T-helper 1 cell treated with Interleukin-12 subunit alpha and Interleukin-12 subunit beta and Interleukin-4 antibody, amounts not matched to agents 30 μg/mL and 1 μg/mL, for 36 hours (primary cell): Measurements from ENCODE around the gene SURF4.
"Not testable (repeated sequence)": the region's sequence is repeated elsewhere in the genome, so short reads cannot be mapped to it uniquely, and the experiment has no call there.

ENCODE experiments used
- H3K27ac Mint-ChIP-seq: one replicate; pipeline ENCODE4 v1.8.0; 2021; ENCODE audit warnings: mild to moderate bottlenecking, mixed read lengths
- H3K27me3 Mint-ChIP-seq: one replicate; pipeline ENCODE4 v1.8.0; 2021; ENCODE audit warnings: low read depth, mixed read lengths
- H3K36me3 Mint-ChIP-seq: one replicate; pipeline ENCODE4 v1.8.0; 2021; ENCODE audit warnings: low read depth, mixed read lengths
- H3K4me1 Mint-ChIP-seq: one replicate; pipeline ENCODE4 v1.8.0; 2021; ENCODE audit warnings: low read depth, mixed read lengths
- H3K4me3 Mint-ChIP-seq: one replicate; pipeline ENCODE4 v1.8.0; 2021; ENCODE audit warnings: mild to moderate bottlenecking, moderate library complexity, mixed read lengths
- H3K9me3 Mint-ChIP-seq: one replicate; pipeline ENCODE4 v1.8.0; 2021; ENCODE audit warnings: mixed read lengths

Gene SURF4

DNA sequence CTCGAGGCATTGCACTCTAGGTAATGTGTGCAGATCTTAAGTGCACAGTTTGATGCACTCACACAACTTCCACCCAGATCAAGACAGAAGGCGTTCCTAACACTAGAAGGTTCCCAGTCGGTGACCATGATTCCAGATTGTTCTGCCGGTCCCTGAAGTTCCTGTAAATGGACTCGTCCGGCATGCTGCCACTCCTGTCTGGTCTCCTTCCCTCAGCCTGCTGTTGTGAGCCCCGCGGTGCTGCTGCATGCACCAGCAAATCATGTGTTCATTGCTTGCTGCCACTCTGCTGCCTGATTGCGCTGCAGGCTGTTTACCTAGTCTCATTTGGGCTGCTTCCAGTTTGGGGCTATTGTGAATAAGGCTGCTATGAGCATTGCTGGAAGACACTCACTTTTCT is 11.8 kb upstream of the SURF4 start:
- Mint-ChIP-seq H3K27me3 (no peaks in the 10 kb centered on the region), H3K4me1 (no peaks in the 10 kb centered on the region), H3K4me3 (no peak overlapping the region), H3K9me3 (no peaks in the 10 kb centered on the region), H3K36me3 (no peaks in the 10 kb centered on the region), H3K27ac (no peak overlapping the region)

GRCh38 chr9:133386338-133386737 is 10.5 kb upstream of the SURF4 start:
- no peak overlapping the region for H3K4me3 Mint-ChIP-seq
- no peaks in the 10 kb centered on the region for H3K36me3 Mint-ChIP-seq
- H3K27ac Mint-ChIP-seq, result no peak overlapping the region
- H3K9me3 Mint-ChIP-seq, result no peaks in the 10 kb centered on the region
- H3K27me3 Mint-ChIP-seq, result no peaks in the 10 kb centered on the region
- H3K4me1 Mint-ChIP-seq, result no peaks in the 10 kb centered on the region

DNA sequence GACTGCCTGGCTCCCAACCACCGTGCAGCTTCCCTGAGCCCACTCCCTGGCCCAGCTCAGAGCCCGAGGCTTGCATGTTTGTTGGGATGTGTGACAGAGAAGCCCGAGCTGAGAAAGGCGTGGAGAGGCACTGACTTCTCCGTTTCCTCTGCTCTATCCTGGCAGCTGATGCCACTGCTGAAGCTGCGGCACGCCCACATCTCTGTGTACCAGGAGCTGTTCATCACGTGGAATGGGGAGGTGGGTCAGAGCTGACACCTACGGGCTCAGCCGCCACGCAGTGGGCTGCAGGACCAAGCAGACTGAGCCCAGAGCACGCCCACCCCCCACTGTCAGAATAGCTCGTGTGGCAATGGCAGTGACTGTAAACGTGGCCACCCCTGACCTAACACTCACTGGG is 9.6 kb upstream of the SURF4 start:
- Mint-ChIP-seq H3K27me3 (no peaks in the 10 kb centered on the region), H3K27ac (no peak overlapping the region), H3K4me3 (no peak overlapping the region), H3K36me3 (no peaks in the 10 kb centered on the region), H3K4me1 (no peaks in the 10 kb centered on the region), H3K9me3 (no peaks in the 10 kb centered on the region)

DNA sequence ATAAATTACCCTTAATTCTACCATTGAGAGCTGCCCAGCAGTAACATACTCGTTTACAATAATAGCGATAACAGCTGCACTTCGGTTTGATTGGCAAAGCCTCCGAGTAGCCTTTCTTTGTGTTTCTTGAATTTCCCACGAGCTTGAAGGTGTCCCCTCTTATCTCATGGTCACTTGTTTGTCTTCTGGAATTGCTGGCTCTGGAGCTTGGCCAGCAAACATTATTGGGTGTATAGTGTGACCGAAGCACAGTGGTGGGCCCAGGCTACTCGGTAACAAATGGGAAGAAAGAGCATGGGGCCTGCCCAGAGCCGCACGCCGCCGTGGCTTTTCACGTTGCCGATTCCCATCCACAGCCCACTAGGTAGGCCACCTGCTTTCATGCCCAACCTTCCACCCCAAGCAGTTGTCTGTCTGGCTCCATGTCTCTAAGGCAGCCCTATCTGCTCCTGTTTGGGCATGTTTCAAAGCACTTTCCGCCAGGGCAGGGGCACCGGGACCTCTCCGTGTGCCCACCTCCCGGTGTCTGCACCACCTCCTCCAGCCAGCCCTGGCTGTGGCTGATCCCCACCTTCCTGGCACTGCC is 9.0 kb upstream of the SURF4 start:
- no peak overlapping the region for H3K27ac Mint-ChIP-seq
- H3K4me3 Mint-ChIP-seq, result no peak overlapping the region
- no peaks in the 10 kb centered on the region for H3K27me3 Mint-ChIP-seq
- no peaks in the 10 kb centered on the region for H3K9me3 Mint-ChIP-seq
- no peaks in the 10 kb centered on the region for H3K4me1 Mint-ChIP-seq
- no peaks in the 10 kb centered on the region for H3K36me3 Mint-ChIP-seq

GRCh38 chr9:133383438-133383837 is 7.6 kb upstream of the SURF4 start:
- H3K36me3 Mint-ChIP-seq, result no peaks in the 10 kb centered on the region
- no peaks in the 10 kb centered on the region for H3K27me3 Mint-ChIP-seq
- no peak overlapping the region for H3K4me3 Mint-ChIP-seq
- no peak overlapping the region for H3K27ac Mint-ChIP-seq
- no peaks in the 10 kb centered on the region for H3K9me3 Mint-ChIP-seq
- H3K4me1 Mint-ChIP-seq, result no peaks in the 10 kb centered on the region

DNA sequence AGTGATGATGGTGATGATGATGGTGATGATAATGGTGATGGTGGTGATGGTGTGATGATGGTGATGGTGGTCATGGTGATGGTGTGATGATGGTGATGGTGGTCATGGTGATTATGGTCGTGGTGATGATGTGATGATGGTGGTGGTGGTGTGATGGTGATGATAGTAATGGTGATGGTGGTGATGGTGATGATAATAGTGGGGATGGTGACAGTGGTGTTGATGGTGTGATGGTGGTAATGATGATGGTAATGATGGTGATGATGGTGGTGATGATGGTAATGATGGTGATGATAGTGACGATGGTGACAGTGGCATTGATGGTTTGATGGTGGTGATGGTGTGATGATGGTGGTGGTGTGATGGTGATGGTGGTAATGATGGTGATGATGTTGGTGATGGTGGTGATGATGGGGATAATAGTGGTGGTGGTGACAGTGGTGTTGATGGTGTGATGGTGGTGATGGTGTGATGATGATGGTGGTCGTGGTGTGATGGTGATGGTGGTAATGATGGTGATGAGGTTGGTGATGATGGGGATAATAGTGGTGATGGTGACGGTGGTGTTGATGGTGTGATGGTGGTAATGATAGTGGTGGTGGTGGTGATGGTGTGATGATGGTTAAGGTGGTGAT is 6.8 kb upstream of the SURF4 start:
- no peaks in the 10 kb centered on the region for H3K36me3 Mint-ChIP-seq
- H3K4me3 Mint-ChIP-seq, result no peak overlapping the region
- no peaks in the 10 kb centered on the region for H3K9me3 Mint-ChIP-seq
- no peak overlapping the region for H3K27ac Mint-ChIP-seq
- no peaks in the 10 kb centered on the region for H3K27me3 Mint-ChIP-seq
- no peaks in the 10 kb centered on the region for H3K4me1 Mint-ChIP-seq

DNA sequence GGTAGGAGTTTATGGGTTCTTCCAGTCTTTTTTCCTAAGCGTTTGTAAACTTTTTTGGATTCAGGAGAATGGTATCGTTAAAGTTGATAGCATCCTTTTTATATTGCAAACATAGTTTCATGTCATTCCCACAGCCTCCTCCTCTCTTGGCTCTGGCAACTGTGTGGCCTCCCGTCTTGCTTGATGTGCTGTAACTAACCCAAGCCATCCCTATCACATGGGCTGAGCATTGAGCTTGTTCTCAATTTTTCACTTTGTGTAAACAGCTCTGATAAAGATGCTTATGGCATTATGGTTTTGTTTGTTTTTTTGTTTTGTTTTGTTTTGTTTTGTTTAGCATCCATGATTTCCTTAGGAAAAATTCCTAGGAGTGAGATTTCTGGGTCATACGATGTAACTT is 4.9 kb upstream of the SURF4 start:
- Mint-ChIP-seq H3K36me3 (no peaks in the 10 kb centered on the region), H3K4me1 (no peaks in the 10 kb centered on the region), H3K27me3 (no peaks in the 10 kb centered on the region), H3K4me3 (no peak overlapping the region), H3K9me3 (no peaks in the 10 kb centered on the region), H3K27ac (no peak overlapping the region)

GRCh38 chr9:133379153-133380086 is 3.6 kb upstream of the SURF4 start:
- Mint-ChIP-seq H3K4me3 (no peak overlapping the region), H3K36me3 (peaks cover 3% of the 10 kb centered on the region), H3K9me3 (no peaks in the 10 kb centered on the region), H3K27me3 (no peaks in the 10 kb centered on the region), H3K27ac (no peak overlapping the region), H3K4me1 (peaks cover 4% of the 10 kb centered on the region)

GRCh38 chr9:133378408-133378962 is 2.6 kb upstream of the SURF4 start:
- H3K36me3 Mint-ChIP-seq, result peaks cover 3% of the 10 kb centered on the region
- H3K4me3 Mint-ChIP-seq, result peak overlapping the region; percentile 27
- no peaks in the 10 kb centered on the region for H3K9me3 Mint-ChIP-seq
- peaks cover 8% of the 10 kb centered on the region for H3K4me1 Mint-ChIP-seq
- H3K27ac Mint-ChIP-seq, result no peak overlapping the region
- no peaks in the 10 kb centered on the region for H3K27me3 Mint-ChIP-seq

GRCh38 chr9:133377721-133378216 is 1.9 kb upstream of the SURF4 start:
- Mint-ChIP-seq H3K4me1 (peaks cover 14% of the 10 kb centered on the region), H3K9me3 (no peaks in the 10 kb centered on the region), H3K27me3 (no peaks in the 10 kb centered on the region), H3K36me3 (peaks cover 6% of the 10 kb centered on the region), H3K4me3 (no peak overlapping the region), H3K27ac (no peak overlapping the region)

GRCh38 chr9:133377280-133377679 is 1.4 kb upstream of the SURF4 start:
- Mint-ChIP-seq H3K4me1 (peaks cover 18% of the 10 kb centered on the region), H3K4me3 (peak overlapping the region; percentile 68)
- H3K27me3 Mint-ChIP-seq, H3K36me3 Mint-ChIP-seq, H3K9me3 Mint-ChIP-seq, H3K27ac Mint-ChIP-seq: not testable (repeated sequence)

DNA sequence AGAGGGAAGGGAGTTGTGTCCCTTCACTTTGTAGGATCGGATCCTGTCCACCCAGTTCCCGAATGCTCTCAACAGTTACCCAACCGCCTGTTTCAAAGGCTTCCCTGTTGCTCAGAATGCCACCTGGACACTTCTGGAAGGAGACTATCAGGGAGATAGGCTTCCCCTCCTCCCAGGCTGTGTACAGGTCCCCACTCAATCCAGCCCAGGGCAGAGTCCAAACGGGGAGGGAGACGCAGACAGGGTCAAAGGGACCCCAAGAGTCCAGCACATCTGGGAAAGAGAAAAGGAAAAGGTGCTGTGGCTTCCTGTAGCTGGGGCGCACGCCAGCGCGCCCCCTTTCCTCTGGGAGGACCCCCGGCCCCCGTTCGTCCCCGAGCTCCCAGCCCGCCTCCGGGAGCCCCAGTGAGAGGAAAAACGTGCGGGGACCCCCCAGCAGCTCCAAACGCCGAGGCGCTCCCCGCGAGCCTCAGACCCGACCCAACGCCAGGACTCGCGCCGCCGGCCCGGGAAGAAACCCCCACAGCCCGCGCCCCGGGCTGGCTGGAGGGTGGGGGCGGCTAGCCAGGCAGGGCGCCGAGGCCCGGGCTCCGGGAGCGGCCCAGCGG is 640 bp downstream of the SURF4 start:
- Mint-ChIP-seq H3K4me3 (peak overlapping the region; percentile 97), H3K36me3 (peaks cover 13% of the 10 kb centered on the region), H3K27me3 (no peaks in the 10 kb centered on the region), H3K9me3 (no peaks in the 10 kb centered on the region), H3K27ac (peak overlapping the region; percentile 97), H3K4me1 (peaks cover 37% of the 10 kb centered on the region)

DNA sequence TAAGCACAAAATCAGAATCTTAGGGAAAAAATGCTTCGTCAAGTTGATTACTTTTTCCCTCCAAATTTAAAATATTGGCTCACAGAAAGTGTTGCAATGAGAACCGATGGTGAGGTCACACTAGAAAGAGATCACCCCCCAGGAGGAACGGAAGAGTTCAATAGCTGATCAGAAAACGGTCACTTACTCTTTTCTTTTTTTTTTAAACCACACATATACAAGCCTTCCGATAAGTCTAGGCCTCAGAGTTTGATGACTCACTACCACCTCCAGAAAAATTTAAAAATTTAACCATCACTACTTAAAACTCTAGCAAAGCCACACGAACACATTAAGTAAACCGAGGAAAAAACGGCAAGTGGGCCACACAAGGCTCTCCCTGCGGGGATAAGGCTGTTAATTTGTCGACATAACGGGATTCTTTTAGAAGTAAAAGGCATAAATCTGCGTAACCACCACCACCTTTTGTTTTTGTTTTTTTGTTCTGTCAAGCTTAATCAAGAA is 1.2 kb downstream of the SURF4 start:
- Mint-ChIP-seq H3K27me3 (no peaks in the 10 kb centered on the region), H3K4me3 (peak overlapping the region; percentile 97), H3K4me1 (peaks cover 43% of the 10 kb centered on the region), H3K36me3 (peaks cover 18% of the 10 kb centered on the region), H3K27ac (peak overlapping the region; percentile 97), H3K9me3 (no peaks in the 10 kb centered on the region)

DNA sequence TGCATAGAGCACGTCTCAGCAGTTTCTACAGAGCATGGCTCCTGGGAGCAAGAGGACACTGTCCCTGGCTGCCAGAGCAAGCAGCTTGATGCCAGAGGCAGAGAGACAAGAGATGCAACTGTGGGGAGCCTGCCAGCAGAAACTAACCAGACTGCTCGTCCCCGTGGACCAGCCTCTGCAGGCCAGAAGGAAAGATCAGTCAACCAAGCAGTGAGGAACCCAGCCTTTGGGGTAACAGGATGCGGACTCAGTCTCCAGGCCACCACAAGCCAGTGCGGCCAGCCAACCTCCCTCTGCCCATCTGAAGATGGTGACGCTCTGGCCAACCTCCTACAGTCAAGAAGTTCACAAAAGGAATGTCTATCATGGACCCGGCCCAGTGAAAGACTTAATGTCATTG is 3.7 kb downstream of the SURF4 start:
- Mint-ChIP-seq H3K9me3 (no peaks in the 10 kb centered on the region), H3K36me3 (peaks cover 31% of the 10 kb centered on the region), H3K27ac (peak overlapping the region; percentile 87), H3K27me3 (no peaks in the 10 kb centered on the region), H3K4me3 (peak overlapping the region; percentile 76), H3K4me1 (peaks cover 60% of the 10 kb centered on the region)
